ENCODE data around the gene PCDHGB5.
"Not testable (repeated sequence)": the region's sequence is repeated elsewhere in the genome, so short reads cannot be mapped to it uniquely, and the experiment has no call there.

PCDHGB5 gene

GRCh38 chr5:141382469-141383294 lies 15.1 kb upstream of the PCDHGB5 start, which contains the start of gene PCDHGA7:
Gene PCDHGA7, plus strand, starts transcription at chr5:141382742. Its CDS starts 158 bp downstream, at chr5:141382900.
- no peak for FAIRE-seq

GRCh38 chr5:141383345-141383744 lies 14.4 kb upstream of the PCDHGB5 start:
- FAIRE-seq, result no peak

GRCh38 chr5:141384471-141385267 lies 13.1 kb upstream of the PCDHGB5 start:
- no peak for FAIRE-seq

- FAIRE-seq, result not testable (repeated sequence)
Observed at GRCh38 chr5:141387557-141388311, 10.0 kb upstream of the PCDHGB5 start, which contains the start of gene PCDHGB4. Gene PCDHGB4, plus strand, starts transcription at chr5:141387698. Its CDS starts 187 bp downstream, at chr5:141387885.

- no peak for FAIRE-seq
Observed at GRCh38 chr5:141388661-141389060, 9.1 kb upstream of the PCDHGB5 start.

GRCh38 chr5:141389153-141390042 lies 8.3 kb upstream of the PCDHGB5 start:
- no peak for FAIRE-seq

- no peak for FAIRE-seq
Observed at GRCh38 chr5:141392429-141393198, 5.1 kb upstream of the PCDHGB5 start, which contains the start of gene PCDHGA8. Gene PCDHGA8, plus strand, starts transcription at chr5:141392633. Its CDS starts 181 bp downstream, at chr5:141392814.

- FAIRE-seq, result no peak
Observed at GRCh38 chr5:141393267-141393666, 4.5 kb upstream of the PCDHGB5 start.

GRCh38 chr5:141394401-141395187 lies 3.2 kb upstream of the PCDHGB5 start:
- not testable (repeated sequence) for FAIRE-seq

GRCh38 chr5:141398608-141399007 lies 861 bp downstream of the PCDHGB5 start:
- no peak for FAIRE-seq

- no peak for FAIRE-seq
Observed at GRCh38 chr5:141399555-141400258, 2.0 kb downstream of the PCDHGB5 start.

- no peak for FAIRE-seq
Observed at GRCh38 chr5:141402553-141403243, 5.0 kb downstream of the PCDHGB5 start, which contains the start of gene PCDHGA9. Gene PCDHGA9, plus strand, starts transcription at chr5:141402778. Its CDS starts 175 bp downstream, at chr5:141402953.

GRCh38 chr5:141403387-141403786 lies 5.6 kb downstream of the PCDHGB5 start:
- FAIRE-seq, result no peak

GRCh38 chr5:141407790-141408505 lies 10.2 kb downstream of the PCDHGB5 start, which contains the start of gene PCDHGB6:
Gene PCDHGB6, plus strand, starts transcription at chr5:141408021. Its CDS starts 182 bp downstream, at chr5:141408203.
- not testable (repeated sequence) for FAIRE-seq

- no peak for FAIRE-seq
Observed at GRCh38 chr5:141409598-141410306, 12.0 kb downstream of the PCDHGB5 start.

- FAIRE-seq, result no peak
Observed at GRCh38 chr5:141411575-141411974, 13.8 kb downstream of the PCDHGB5 start.
